ENCODE data around the gene PPARA. TPM values are rescaled to one million over a fixed set of nuclear protein-coding genes. Genes with fewer than 3 reads are reported as not detected.

The PPARA gene
- polyA plus RNA-seq, 1 donor from 2014 or later, result 0.43 TPM

GRCh38 chr22:46274381-46274780 is 124.1 kb downstream of the PPARA start:
- Histone ChIP-seq H3K27me3 (ENCODE audit: insufficient read depth, low read depth, low read length) (no peaks in the 10 kb centered on the region), H3F3A (ENCODE audit: insufficient read depth, low read length, poor library complexity, severe bottlenecking) (no peaks in the 10 kb centered on the region)
- TF ChIP-seq CTCF (IDR thresholded peaks at IDR 0.05; ENCODE audit: poor library complexity, severe bottlenecking), result no peak
- TF ChIP-seq, protein P1, sequence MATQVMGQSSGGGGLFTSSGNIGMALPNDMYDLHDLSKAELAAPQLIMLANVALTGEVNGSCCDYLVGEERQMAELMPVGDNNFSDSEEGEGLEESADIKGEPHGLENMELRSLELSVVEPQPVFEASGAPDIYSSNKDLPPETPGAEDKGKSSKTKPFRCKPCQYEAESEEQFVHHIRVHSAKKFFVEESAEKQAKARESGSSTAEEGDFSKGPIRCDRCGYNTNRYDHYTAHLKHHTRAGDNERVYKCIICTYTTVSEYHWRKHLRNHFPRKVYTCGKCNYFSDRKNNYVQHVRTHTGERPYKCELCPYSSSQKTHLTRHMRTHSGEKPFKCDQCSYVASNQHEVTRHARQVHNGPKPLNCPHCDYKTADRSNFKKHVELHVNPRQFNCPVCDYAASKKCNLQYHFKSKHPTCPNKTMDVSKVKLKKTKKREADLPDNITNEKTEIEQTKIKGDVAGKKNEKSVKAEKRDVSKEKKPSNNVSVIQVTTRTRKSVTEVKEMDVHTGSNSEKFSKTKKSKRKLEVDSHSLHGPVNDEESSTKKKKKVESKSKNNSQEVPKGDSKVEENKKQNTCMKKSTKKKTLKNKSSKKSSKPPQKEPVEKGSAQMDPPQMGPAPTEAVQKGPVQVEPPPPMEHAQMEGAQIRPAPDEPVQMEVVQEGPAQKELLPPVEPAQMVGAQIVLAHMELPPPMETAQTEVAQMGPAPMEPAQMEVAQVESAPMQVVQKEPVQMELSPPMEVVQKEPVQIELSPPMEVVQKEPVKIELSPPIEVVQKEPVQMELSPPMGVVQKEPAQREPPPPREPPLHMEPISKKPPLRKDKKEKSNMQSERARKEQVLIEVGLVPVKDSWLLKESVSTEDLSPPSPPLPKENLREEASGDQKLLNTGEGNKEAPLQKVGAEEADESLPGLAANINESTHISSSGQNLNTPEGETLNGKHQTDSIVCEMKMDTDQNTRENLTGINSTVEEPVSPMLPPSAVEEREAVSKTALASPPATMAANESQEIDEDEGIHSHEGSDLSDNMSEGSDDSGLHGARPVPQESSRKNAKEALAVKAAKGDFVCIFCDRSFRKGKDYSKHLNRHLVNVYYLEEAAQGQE (IDR thresholded peaks at IDR 0.05; ENCODE audit: borderline replicate concordance), result no peak

DNA sequence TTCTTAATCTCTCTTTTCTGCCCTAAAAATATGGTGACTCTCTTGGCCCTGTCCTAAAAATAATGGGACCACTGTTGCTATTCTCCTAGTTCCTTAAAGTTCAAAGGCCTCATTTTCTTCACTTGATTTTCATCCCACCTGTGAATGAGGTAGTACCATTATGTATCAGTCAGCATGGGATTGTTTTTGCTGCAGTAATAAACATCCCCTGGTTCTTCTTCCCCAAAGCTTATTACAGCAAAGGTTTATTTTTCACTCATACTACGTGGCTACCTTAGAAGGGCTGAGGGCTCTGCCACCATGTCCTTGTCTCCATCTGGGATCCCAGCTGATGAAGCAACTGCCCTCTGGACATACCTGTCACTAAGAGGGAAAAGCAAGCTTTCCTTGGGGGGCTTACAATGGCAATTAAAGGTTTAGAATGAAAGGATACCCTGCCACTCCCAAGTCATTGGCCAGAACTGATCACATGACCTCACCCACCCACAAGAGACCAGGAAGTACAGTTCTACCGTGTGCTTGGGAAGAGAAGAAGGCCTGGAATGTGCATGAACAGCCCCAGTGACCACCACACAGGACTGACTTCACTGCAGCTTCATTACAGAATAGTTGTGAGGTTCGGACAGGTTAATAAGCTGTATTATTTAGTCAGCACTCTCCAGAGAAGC is 125.3 kb downstream of the PPARA start:
- Histone ChIP-seq H3K4me3 (ENCODE audit: low read length) (no peak overlapping the region), H3K9me3 (ENCODE audit: low read length) (no peaks in the 10 kb centered on the region), H2AFZ (ENCODE audit: low read depth, low read length) (no peak overlapping the region), H3K36me3 (ENCODE audit: insufficient read depth, low read length) (no peaks in the 10 kb centered on the region), H3K27me3 (ENCODE audit: insufficient read depth, low read depth, low read length) (no peaks in the 10 kb centered on the region), H3K9me2 (ENCODE audit: insufficient read depth, low read length) (no peaks in the 10 kb centered on the region), H3F3A (ENCODE audit: insufficient read depth, low read length, poor library complexity, severe bottlenecking) (no peaks in the 10 kb centered on the region), H3K79me2 (replicated peaks; ENCODE audit: insufficient read depth, low read length) (no peaks in the 10 kb centered on the region), H4K20me1 (ENCODE audit: insufficient read depth) (no peaks in the 10 kb centered on the region), H3K9ac (ENCODE audit: low read length) (no peak overlapping the region), H3K27ac (ENCODE audit: low read length) (no peak overlapping the region), H3K4me2 (ENCODE audit: low read length) (no peak overlapping the region)
- TF ChIP-seq EP300 (conservative IDR thresholded peaks at IDR 0.05; ENCODE audit: poor library complexity, severe bottlenecking) (no peak), TAF1 (IDR thresholded peaks at IDR 0.05; ENCODE audit: low read depth) (no peak), MXI1 (conservative IDR thresholded peaks at IDR 0.05; ENCODE audit: poor library complexity, severe bottlenecking) (no peak), SMC3 (conservative IDR thresholded peaks at IDR 0.05; ENCODE audit: poor library complexity) (no peak), EZH2 (IDR thresholded peaks at IDR 0.05; ENCODE audit: borderline replicate concordance, insufficient read depth, low read length, poor library complexity, severe bottlenecking) (no peak), RAD21 (conservative IDR thresholded peaks at IDR 0.05) (no peak), POLR2AphosphoS5 (IDR thresholded peaks at IDR 0.05) (no peak), CTCF (IDR thresholded peaks at IDR 0.05; ENCODE audit: poor library complexity, severe bottlenecking) (no peak)
- TF ChIP-seq, protein P1 (IDR thresholded peaks at IDR 0.05; ENCODE audit: borderline replicate concordance), result no peak

More at GRCh38 chr22:46274381-46274780, 124.1 kb downstream of the PPARA start:
- H3K9me2 ChIP-seq (ENCODE audit: insufficient read depth, low read length), result no peaks in the 10 kb centered on the region
- no peak overlapping the region for H2AFZ ChIP-seq (ENCODE audit: low read depth, low read length)
- no peak overlapping the region for H3K4me2 ChIP-seq (ENCODE audit: low read length)
- no peaks in the 10 kb centered on the region for H3K9me3 ChIP-seq (ENCODE audit: low read length)
- H3K79me2 ChIP-seq (replicated peaks; ENCODE audit: insufficient read depth, low read length), result no peaks in the 10 kb centered on the region
- no peak overlapping the region for H3K4me3 ChIP-seq (ENCODE audit: low read length)
- no peak overlapping the region for H3K9ac ChIP-seq (ENCODE audit: low read length)
- no peaks in the 10 kb centered on the region for H3K36me3 ChIP-seq (ENCODE audit: insufficient read depth, low read length)
- no peak overlapping the region for H3K27ac ChIP-seq (ENCODE audit: low read length)
- H4K20me1 ChIP-seq (ENCODE audit: insufficient read depth), result no peaks in the 10 kb centered on the region
